D721Med (cell line): ENCODE results near the gene CRACR2B.

Experiments
- DNase-seq: peaks from one replicate; pipeline ENCODE4 v3.0.0; 2011; ENCODE audit warnings: low spot score; ENCODE audit not compliant: insufficient read length
- FAIRE-seq: peaks from 2 replicates; lab custom pipeline; 2011; peaks lifted over from hg19 to GRCh38; lab: Jason Lieb, UNC
- CTCF ChIP-seq: IDR thresholded peaks from 2 replicates; pipeline ENCODE4 v1.5.1; 2012; ENCODE audit warnings: mild to moderate bottlenecking, control low read depth; ENCODE audit not compliant: insufficient read depth; ENCODE audit errors: missing control alignments

Gene CRACR2B

GRCh38 chr11:849951-850774 lies 22.4 kb downstream of the CRACR2B start:
- no peak for TF ChIP-seq CTCF
- FAIRE-seq, result no peak
- no peak for DNase-seq

GRCh38 chr11:850775-851763 lies 23.4 kb downstream of the CRACR2B start:
- DNase-seq, result no peak
- no peak for FAIRE-seq
- peak; percentile 27 for TF ChIP-seq CTCF

GRCh38 chr11:852762-853161 lies 25.0 kb downstream of the CRACR2B start:
- TF ChIP-seq CTCF, result no peak
- FAIRE-seq (no peak), DNase-seq (no peak)

GRCh38 chr11:853682-854448 lies 26.1 kb downstream of the CRACR2B start:
- DNase-seq (no peak), FAIRE-seq (no peak)
- TF ChIP-seq CTCF, result no peak

- no peak for TF ChIP-seq CTCF
- DNase-seq (no peak), FAIRE-seq (no peak)
These were observed 27.0 kb downstream of the CRACR2B start for GRCh38 chr11:854601-855329.

- DNase-seq, result no peak
- FAIRE-seq, result no peak
- no peak for TF ChIP-seq CTCF
These were observed 27.6 kb downstream of the CRACR2B start for GRCh38 chr11:855330-855674.
